SU-DHL-6 (cell line): ENCODE data around the gene APBA2.

Experiments used
- H2AFZ ChIP-seq: fragments of 200-600 bp; sonication (generic); 2 replicates; pipeline ENCODE4 v1.6.1; 2014; ENCODE audit warnings: low read depth, mild to moderate bottlenecking, moderate library complexity, mixed read lengths, antibody characterized with exemption, low read length; ENCODE audit not compliant: severe bottlenecking
- H3F3A ChIP-seq: fragments of 200-600 bp; shearing (Covaris generic); 2 replicates; pipeline ENCODE4 v1.6.0; 2016; ENCODE audit warnings: antibody characterized with exemption, mild to moderate bottlenecking; ENCODE audit not compliant: insufficient read depth
- H3K27ac ChIP-seq: fragments of 200-600 bp; sonication (generic); 2 replicates; pipeline ENCODE4 v1.5.1; 2016; ENCODE audit warnings: low read depth, mild to moderate bottlenecking, low read length, moderate library complexity, mixed read lengths
- H3K27me3 ChIP-seq: fragments of 200-600 bp; sonication (generic), shearing (Covaris generic); 2 replicates; pipeline ENCODE4 v1.6.0; 2014; ENCODE audit warnings: mild to moderate bottlenecking, low read length
- H3K36me3 ChIP-seq: fragments of 200-600 bp; sonication (generic); 2 replicates; pipeline ENCODE4 v1.6.1; 2014; ENCODE audit warnings: mild to moderate bottlenecking, low read length, mixed read lengths
- H3K4me2 ChIP-seq: fragments of 300-600, 200-600 bp; shearing (Covaris generic), sonication (generic); 2 replicates; pipeline ENCODE4 v1.6.0; 2014; ENCODE audit warnings: low read length, low read depth, mild to moderate bottlenecking; ENCODE audit not compliant: poor library complexity, severe bottlenecking
- H3K4me3 ChIP-seq: fragments of 200-600 bp; sonication (generic); 2 replicates; pipeline ENCODE4 v1.5.1; 2014; ENCODE audit warnings: antibody characterized with exemption, low read length, mild to moderate bottlenecking, mixed read lengths; ENCODE audit not compliant: insufficient read depth, poor library complexity, severe bottlenecking
- H3K79me2 ChIP-seq: fragments of 200-600 bp; sonication (generic); 2 replicates; pipeline ENCODE4 v1.6.1; 2014; ENCODE audit warnings: mild to moderate bottlenecking, low read length, moderate library complexity; ENCODE audit not compliant: insufficient read depth
- H3K9ac ChIP-seq: fragments of 200-600 bp; sonication (generic); 2 replicates; pipeline ENCODE4 v1.7.0; 2014; ENCODE audit warnings: mild to moderate bottlenecking, low read length
- H3K9me2 ChIP-seq: fragments of 200-600 bp; sonication (generic); replicated peaks from 2 replicates; pipeline ENCODE4 v1.6.1; 2014; ENCODE audit warnings: low read length; ENCODE audit not compliant: insufficient read depth
- H3K9me3 ChIP-seq: fragments of 200-600 bp; sonication (generic); 2 replicates; pipeline ENCODE4 v1.6.1; 2014; ENCODE audit warnings: low read length, mixed read lengths; ENCODE audit not compliant: insufficient read depth
- H4K20me1 ChIP-seq: fragments of 200-600 bp; sonication (generic); 2 replicates; pipeline ENCODE4 v1.6.1; 2014; ENCODE audit warnings: low read depth, mild to moderate bottlenecking, antibody characterized with exemption, low read length, moderate library complexity, mixed read lengths
- EZH2phosphoT487 ChIP-seq: fragments of 200-600 bp; sonication (generic), shearing (Covaris generic); conservative IDR thresholded peaks from 2 replicates; pipeline ENCODE4 v1.6.1; 2018; ENCODE audit warnings: mild to moderate bottlenecking, antibody characterized with exemption, low read length, moderate library complexity, mixed read lengths
- TF ChIP-seq, protein P1 (sequence below): fragments of 200-600 bp; sonication (generic); IDR thresholded peaks from one replicate; pipeline ENCODE4 v1.5.1; 2017; ENCODE audit warnings: antibody characterized with exemption, mild to moderate bottlenecking, low read length, moderate library complexity; ENCODE audit not compliant: insufficient read depth, poor library complexity, severe bottlenecking

APBA2 gene

DNA sequence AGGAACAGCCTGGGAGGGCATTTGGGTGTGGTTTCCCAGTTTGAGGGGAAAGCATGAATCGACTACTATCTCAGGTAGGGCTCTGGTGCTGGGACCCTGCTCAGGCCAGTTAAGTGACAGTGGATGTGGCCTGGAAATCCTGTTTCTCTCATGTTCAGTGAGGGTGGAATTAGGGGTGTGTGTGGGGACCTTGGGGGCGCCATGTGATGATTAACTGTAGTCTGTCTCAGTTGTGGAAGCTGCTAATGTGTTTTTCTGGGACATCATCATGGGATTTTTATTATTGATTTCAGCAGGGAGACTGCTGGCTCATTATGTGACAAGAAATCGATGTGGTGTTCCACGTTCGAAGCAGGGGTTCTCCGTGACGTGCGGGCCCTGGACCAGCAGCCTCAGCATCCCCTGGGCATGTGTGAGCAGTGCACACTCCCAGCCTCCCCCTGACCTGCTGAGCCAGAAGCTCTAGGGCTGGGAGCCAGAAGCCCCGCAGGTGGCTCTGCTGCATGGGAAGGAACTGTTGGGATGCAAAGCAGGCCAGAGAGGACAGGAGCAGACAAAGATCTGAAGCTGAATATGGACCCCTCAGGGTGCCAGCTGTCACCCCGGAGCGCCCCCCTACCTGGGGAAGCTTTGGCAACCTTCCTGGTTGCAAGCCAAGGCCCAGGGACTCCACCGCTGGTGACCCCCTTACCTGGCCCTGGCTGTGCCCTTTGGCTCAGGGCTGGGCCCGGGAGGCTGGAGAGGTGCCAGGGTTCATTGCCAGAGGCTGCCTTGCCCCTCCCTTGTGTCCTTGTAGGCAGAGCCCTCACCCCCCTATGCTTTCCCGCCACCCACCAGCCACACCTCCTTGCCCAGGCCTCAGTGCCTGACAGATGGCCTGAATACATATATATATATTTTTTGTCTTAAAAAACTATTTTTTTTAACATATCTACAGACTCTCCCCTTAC, 149.8 kb downstream of the APBA2 start:
- Histone ChIP-seq H3K9ac (no peak overlapping the region), H3K27me3 (no peaks in the 10 kb centered on the region), H3F3A (no peaks in the 10 kb centered on the region), H4K20me1 (no peaks in the 10 kb centered on the region), H3K4me2 (no peak overlapping the region), H3K4me3 (no peak overlapping the region), H2AFZ (no peak overlapping the region), H3K36me3 (no peaks in the 10 kb centered on the region), H3K9me3 (no peaks in the 10 kb centered on the region), H3K27ac (no peak overlapping the region), H3K79me2 (no peaks in the 10 kb centered on the region), H3K9me2 (no peaks in the 10 kb centered on the region)
- TF ChIP-seq, protein P1, sequence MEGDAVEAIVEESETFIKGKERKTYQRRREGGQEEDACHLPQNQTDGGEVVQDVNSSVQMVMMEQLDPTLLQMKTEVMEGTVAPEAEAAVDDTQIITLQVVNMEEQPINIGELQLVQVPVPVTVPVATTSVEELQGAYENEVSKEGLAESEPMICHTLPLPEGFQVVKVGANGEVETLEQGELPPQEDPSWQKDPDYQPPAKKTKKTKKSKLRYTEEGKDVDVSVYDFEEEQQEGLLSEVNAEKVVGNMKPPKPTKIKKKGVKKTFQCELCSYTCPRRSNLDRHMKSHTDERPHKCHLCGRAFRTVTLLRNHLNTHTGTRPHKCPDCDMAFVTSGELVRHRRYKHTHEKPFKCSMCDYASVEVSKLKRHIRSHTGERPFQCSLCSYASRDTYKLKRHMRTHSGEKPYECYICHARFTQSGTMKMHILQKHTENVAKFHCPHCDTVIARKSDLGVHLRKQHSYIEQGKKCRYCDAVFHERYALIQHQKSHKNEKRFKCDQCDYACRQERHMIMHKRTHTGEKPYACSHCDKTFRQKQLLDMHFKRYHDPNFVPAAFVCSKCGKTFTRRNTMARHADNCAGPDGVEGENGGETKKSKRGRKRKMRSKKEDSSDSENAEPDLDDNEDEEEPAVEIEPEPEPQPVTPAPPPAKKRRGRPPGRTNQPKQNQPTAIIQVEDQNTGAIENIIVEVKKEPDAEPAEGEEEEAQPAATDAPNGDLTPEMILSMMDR: no peak
- TF ChIP-seq EZH2phosphoT487: no peak

DNA sequence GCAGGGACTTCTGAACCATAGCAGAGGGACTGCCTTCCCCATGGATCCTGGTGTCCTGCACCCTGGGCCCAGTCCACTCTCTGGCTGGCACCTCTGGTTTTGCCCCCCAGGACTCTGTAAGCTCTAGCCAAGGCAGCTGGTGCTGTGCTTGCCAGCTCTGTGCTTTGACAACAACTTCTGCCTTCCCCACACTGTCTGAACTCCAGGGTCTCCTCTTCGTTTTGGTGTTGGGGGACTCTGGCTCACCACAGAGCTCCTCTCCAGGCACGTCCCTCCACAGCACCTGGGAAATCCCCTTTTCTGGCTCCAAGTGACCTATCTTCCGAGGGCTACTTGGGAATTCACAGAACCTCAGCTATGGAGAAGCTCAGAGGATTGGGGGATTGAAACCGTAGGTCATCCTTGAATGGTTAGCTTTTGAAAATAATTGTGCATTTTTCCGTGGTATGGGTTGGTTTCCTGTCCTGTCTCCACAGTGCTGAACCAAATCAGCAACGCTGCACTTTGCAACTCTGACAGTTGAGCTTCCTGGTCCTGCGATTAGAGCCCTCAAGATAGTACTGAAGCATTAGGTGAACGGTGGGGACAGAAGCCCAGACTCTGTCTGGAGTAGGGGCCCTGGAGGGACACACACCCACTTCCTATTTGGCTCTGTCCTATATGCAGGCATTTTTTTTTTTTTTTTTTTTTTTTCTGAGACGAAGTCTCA, 152.4 kb downstream of the APBA2 start:
- Histone ChIP-seq H3K9me2 (no peaks in the 10 kb centered on the region), H3K79me2 (no peaks in the 10 kb centered on the region), H3K4me3 (no peak overlapping the region), H3F3A (no peaks in the 10 kb centered on the region), H3K9me3 (no peaks in the 10 kb centered on the region), H3K36me3 (no peaks in the 10 kb centered on the region), H3K27me3 (no peaks in the 10 kb centered on the region), H3K9ac (no peak overlapping the region), H3K4me2 (no peak overlapping the region), H4K20me1 (no peaks in the 10 kb centered on the region), H2AFZ (no peak overlapping the region), H3K27ac (no peak overlapping the region)
- TF ChIP-seq, protein P1: no peak
- TF ChIP-seq EZH2phosphoT487: no peak

DNA sequence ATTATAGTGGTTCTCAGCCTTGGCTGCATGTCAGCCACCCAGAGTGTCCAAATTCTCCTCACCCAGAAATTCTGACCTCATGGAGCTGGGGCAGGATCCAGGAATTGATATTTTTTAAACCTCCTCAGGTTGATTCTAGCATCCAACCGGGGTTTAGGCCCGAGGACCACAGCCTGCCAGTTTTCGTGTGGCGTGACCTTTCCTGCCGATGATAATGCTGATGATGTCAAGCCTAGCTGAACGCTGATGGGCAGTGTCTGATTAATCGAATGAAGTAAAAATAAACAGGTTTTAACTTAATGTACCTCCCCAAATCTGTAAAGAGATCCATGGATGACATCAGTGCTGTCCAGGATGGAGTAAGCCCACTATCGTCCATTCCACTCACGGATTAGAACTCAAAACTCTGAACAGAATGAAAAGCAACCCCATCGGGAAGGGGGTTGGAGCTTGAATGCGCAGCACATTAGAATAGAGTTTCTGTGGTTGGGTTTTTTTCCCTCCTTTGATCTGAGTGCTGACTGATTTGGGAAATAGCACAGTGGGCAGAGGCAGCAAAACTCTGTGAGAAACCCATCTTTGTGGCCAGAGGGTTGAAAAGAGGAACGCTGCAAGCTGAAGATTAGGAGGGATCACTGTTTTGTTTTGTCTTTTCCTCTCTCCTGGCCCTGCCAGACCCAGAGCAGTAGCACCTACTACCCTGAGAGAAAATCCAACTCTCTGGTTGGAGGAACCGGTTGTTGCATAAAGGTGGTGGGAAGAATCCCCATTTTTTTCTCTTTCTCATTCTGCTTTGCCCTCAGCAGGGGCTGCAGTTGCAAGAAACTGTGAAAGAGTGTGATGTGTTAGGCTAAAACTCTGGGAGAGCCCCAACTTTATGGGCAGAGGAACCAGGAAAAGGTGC, 153.9 kb downstream of the APBA2 start:
- Histone ChIP-seq H3K27ac (no peak overlapping the region), H3K9ac (no peak overlapping the region), H3K4me3 (no peak overlapping the region), H3F3A (no peaks in the 10 kb centered on the region), H3K27me3 (no peaks in the 10 kb centered on the region), H3K79me2 (no peaks in the 10 kb centered on the region), H3K36me3 (no peaks in the 10 kb centered on the region), H4K20me1 (no peaks in the 10 kb centered on the region), H2AFZ (no peak overlapping the region), H3K9me2 (no peaks in the 10 kb centered on the region), H3K4me2 (no peak overlapping the region), H3K9me3 (no peaks in the 10 kb centered on the region)
- TF ChIP-seq, protein P1: no peak
- no peak for TF ChIP-seq EZH2phosphoT487
